GM12873 (cell line): ENCODE results near the gene LMO7.

Experiments used
- CTCF ChIP-seq: IDR thresholded peaks from 2 replicates; pipeline ENCODE4 v1.5.1; 2012; ENCODE audit warnings: low read depth, mild to moderate bottlenecking, moderate library complexity, low read length, control low read depth; ENCODE audit not compliant: insufficient read depth; ENCODE audit errors: missing control alignments

Gene LMO7

GRCh38 chr13:75787249-75787928 is 151.3 kb downstream of the LMO7 start:
- TF ChIP-seq CTCF = no peak

GRCh38 chr13:75788481-75788981 is 152.4 kb downstream of the LMO7 start:
- no peak for TF ChIP-seq CTCF

- no peak for TF ChIP-seq CTCF
Measured at GRCh38 chr13:75789451-75790197, 153.5 kb downstream of the LMO7 start.

- TF ChIP-seq CTCF = no peak
Measured at GRCh38 chr13:75790198-75790970, 154.3 kb downstream of the LMO7 start.

GRCh38 chr13:75792526-75793187 is 156.5 kb downstream of the LMO7 start:
- TF ChIP-seq CTCF = no peak

- TF ChIP-seq CTCF = no peak
Measured at GRCh38 chr13:75794663-75795062, 158.5 kb downstream of the LMO7 start.
